Right lobe of liver (tissue), 6 donors: ENCODE results near the gene RIT1. TPM values are rescaled to one million over a fixed set of nuclear protein-coding genes. Genes with fewer than 3 reads are reported as not detected.
A peak's percentile ranks its signal among the peaks of the same experiment; 100 is the strongest.

Experiments
- ATAC-seq, 4 donors: fragments of 200-7000 bp; cut with Tn5 transposase; one replicate each; pipeline ENCODE4 v1.9.1; 2020; ENCODE audit warnings: mild to moderate bottlenecking in 4 of 4, moderate library complexity in 4 of 4
- DNase-seq, 3 donors: peaks; one replicate each; pipeline ENCODE4 v3.0.0-alpha.2; 2020
- H3K27ac ChIP-seq, 3 donors: fragments of 200-600 bp; one replicate each; pipeline ENCODE4 v1.8.0; 2022
- H3K27me3 ChIP-seq, 2 donors: fragments of 200-600 bp; one replicate each; pipeline ENCODE4 v1.8.0; 2022
- H3K36me3 ChIP-seq, 4 donors: fragments of 200-600 bp; sonication (generic) in 1 of 4; one replicate each; pipeline versions ENCODE4 v1.5.1 to v1.8.0; 2017 to 2022; ENCODE audit warnings: control low read depth in 1 of 4
- H3K4me1 ChIP-seq, 4 donors: fragments of 200-600 bp; sonication (generic) in 1 of 4; one replicate each; pipeline versions ENCODE4 v1.5.1 to v1.8.0; 2017 to 2022; ENCODE audit warnings: control low read depth in 1 of 4
- H3K4me3 ChIP-seq, 3 donors: fragments of 200-600 bp; one replicate each; pipeline ENCODE4 v1.8.0; 2022
- H3K9me3 ChIP-seq, 4 donors: fragments of 200-600 bp; sonication (generic) in 1 of 4; one replicate each; pipeline versions ENCODE4 v1.5.1 to v1.8.0; 2017 to 2022; ENCODE audit warnings: control low read depth in 1 of 4
- POLR2A ChIP-seq: fragments of 450-650 bp; IDR thresholded peaks from one replicate; pipeline ENCODE4 v1.6.1; 2017; ENCODE audit warnings: antibody characterized with exemption, mild to moderate bottlenecking
- WGBS: methylation state at CpG from one replicate; pipeline ENCODE4 v1.1.6; 2018; ENCODE audit warnings: low coverage, low lambda C conversion rate; ENCODE audit not compliant: insufficient coverage; ENCODE audit errors: missing lambda C conversion rate; 5-methylcytosine and 5-hydroxymethylcytosine counted together
- intact Hi-C, 2 donors: fragments of 100-400 bp; cut with DNase I; formaldehyde crosslinking; loops; one replicate each; pipeline versions ENCODE4 v1.11.2 to v1.14.1; 2022
- total RNA-seq, 6 experiments: library from RNA; depleted of rRNA in 2 of 6; stranded (reverse); fragments of >200 nt in 2 of 6; fragmentation: NEBNext Ultra II Directional in 3 of 6; extraction: Animal tissue kit (Norgen Biotek cat#: 25700) in 3 of 6; gene quantifications; one replicate each; pipeline versions ENCODE4 v1.1.0 to v1.2.4, GENCODE V29; 2016 to 2023
- TF ChIP-seq, protein P1 (sequence below), 4 donors: fragments of 200-600 bp in 3 of 4; fragments of 450-650 bp in 1 of 4; IDR thresholded peaks; one replicate each; pipeline versions ENCODE4 v1.5.1 to v1.8.0; 2016 to 2022; ENCODE audit warnings: antibody characterized with exemption in 4 of 4, mild to moderate bottlenecking in 2 of 4
- donor health status: DM: no; HTN: yes; CAD: no.
- donor health status: DM: no; HTN: no; CAD: no.
- donor health status: DM: no; HTN: no; CAD: no.
- donor health status: DM: no; HTN: yes; CAD: no.
- donor health status: DM: no; HTN: yes; CAD: no.

The RIT1 gene
- total RNA-seq, 6 experiments from 2014 or later, result 4.9 to 28.3 (median 11.3) TPM

DNA sequence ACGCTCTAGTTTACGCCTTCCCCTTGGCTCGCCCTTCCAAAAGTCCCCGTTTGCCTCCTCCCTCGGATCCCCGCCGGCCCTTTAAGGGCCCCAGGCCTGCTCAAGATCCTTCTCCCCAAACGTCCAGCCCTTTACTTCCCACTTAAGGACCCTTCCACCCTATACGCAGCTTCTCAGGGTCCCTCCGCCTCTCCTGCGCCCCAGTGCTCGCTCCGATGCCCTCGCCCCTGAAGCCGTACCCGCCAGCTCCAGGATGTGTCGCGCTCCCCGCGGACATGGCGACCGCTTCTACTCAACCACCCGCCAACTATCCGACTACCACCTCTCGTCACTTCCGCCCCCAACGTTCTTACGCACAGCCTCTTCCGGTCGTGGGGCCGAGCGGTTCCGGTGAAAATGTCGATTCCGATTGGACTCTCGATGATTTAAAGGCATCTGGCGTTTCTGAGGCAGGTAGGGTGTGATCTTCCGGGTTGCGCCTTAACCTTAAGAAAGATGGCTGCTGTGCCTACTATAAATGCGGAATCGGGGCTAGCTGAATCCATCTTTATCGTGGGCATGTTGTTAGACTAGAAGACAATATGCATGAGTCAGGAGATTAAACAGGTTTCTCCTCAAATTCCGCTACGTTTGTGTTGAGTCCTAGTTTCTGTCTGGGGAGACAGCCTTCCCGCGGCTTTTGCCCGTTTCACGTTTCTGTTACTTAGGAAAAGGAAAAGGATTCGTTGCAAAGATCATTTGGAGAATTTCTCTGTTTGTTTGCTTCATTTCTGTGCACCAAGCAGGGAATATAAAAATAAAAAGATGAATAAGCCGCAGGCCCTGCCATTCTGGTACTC is 23.2 kb upstream of the RIT1 start, which contains the start of gene KHDC4:
TSS of gene KHDC4 (minus strand) at position 317 of the 839 bp plus-strand sequence. CDS start at position 277, 40 bp downstream.
- peak within 1 kb of the TSS; percentile 82 to 91 (median 83) for H3K27ac ChIP-seq
- peak within 1 kb of the TSS; percentile 56 to 97 (median 91) for H3K4me3 ChIP-seq
- no peaks in the 10 kb centered on the region for H3K27me3 ChIP-seq
- DNase-seq (peak; percentile 93 to 96 (median 95)), ATAC-seq (peak; percentile 96 to 99 (median 98))
- H3K9me3 ChIP-seq, result no peaks in the 10 kb centered on the region
- WGBS, result under 1% methylated on average over 49 of the region's 50 CpGs
- intact Hi-C loops, result no loop called here
- peaks cover 0 to 30% (median 9%) of the 10 kb centered on the region in 4 donors for H3K4me1 ChIP-seq
- H3K36me3 ChIP-seq, result peaks cover 0 to 34% (median 21%) of the 10 kb centered on the region in 4 donors
- TF ChIP-seq, protein P1, sequence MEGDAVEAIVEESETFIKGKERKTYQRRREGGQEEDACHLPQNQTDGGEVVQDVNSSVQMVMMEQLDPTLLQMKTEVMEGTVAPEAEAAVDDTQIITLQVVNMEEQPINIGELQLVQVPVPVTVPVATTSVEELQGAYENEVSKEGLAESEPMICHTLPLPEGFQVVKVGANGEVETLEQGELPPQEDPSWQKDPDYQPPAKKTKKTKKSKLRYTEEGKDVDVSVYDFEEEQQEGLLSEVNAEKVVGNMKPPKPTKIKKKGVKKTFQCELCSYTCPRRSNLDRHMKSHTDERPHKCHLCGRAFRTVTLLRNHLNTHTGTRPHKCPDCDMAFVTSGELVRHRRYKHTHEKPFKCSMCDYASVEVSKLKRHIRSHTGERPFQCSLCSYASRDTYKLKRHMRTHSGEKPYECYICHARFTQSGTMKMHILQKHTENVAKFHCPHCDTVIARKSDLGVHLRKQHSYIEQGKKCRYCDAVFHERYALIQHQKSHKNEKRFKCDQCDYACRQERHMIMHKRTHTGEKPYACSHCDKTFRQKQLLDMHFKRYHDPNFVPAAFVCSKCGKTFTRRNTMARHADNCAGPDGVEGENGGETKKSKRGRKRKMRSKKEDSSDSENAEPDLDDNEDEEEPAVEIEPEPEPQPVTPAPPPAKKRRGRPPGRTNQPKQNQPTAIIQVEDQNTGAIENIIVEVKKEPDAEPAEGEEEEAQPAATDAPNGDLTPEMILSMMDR (IDR thresholded peaks at IDR 0.05), result peak in 1 of 4 donors; percentile 9
- TF ChIP-seq POLR2A, result peak; percentile 94

DNA sequence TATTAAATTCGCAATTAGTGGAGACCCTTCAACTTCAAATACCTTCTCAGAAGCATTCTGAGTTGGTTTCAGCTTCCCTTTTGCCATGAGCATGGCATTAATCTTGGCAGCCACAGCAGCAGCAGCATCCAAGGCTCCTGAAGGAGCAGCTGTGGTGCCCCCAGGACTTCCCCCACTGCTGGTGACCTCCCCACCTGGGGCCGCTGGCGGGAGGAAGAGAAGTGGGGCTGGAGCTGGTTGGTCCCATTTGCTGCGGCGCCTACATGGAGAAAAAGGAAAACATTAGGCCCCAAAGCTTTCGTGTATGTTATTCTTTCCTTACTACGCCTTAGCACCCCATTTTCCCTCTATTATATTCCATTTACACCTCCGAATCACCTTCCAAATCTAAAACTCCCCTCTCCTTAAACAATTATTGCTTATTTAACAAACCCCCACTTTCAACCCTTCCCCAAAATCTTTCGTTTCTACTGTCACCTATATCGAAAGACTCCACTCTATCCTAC is 22.5 kb upstream of the RIT1 start:
- ATAC-seq, result no peak
- Histone ChIP-seq H3K4me1 (peaks cover 0 to 30% (median 9%) of the 10 kb centered on the region in 4 donors), H3K36me3 (peaks cover 0 to 41% (median 25%) of the 10 kb centered on the region in 4 donors), H3K9me3 (no peaks in the 10 kb centered on the region), H3K27me3 (no peaks in the 10 kb centered on the region), H3K27ac (peak overlapping the region; percentile 81 to 91 (median 82)), H3K4me3 (peak overlapping the region; percentile 56 to 97 (median 91))
- intact Hi-C loops, result no loop called here
- TF ChIP-seq POLR2A, result no peak
- TF ChIP-seq, protein P1 (IDR thresholded peaks at IDR 0.05), result no peak
- WGBS, result 1% methylated on average over 10 of the region's 10 CpGs
- DNase-seq, result no peak

DNA sequence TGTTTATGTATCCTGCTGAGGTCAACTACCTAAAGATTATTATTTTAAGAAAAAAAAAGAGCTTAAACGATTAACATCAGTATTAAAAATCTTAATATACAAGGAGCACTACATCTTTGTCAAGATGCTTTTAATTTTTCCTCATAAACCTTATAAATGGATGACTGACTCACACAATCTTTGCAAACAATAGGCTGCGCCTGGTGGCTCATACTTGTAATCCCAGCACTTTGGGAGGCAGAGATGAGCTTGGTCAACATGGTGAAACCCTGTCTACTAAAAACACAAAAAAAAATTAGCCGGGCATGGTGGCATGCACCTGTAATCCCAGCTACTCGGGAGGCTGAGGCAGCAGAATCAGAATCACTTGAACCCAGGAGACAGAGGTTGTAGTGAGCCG is 21.3 kb upstream of the RIT1 start:
- DNase-seq, result no peak

DNA sequence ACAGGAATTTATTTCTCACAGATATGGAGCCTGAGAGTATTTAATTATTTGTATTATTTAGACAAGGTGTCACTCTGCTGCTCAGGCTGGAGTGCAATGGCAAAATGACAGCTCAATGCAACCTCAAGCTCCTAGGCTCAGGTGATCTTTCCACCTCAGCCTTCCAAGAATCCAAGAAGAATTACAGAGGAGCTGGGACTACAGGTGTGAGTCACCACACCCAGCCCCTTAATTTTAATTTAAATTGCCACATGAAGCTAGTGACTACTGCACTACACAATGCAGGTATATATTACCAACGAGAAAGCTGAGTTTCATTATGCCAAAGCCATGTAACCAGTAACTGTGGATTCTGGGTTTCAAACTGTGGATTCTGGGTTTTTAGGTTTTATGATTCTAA is 20.9 kb upstream of the RIT1 start:
- H3K4me3 ChIP-seq, result no peak overlapping the region
- peaks cover 0 to 54% (median 29%) of the 10 kb centered on the region in 4 donors for H3K36me3 ChIP-seq
- H3K9me3 ChIP-seq, result no peaks in the 10 kb centered on the region
- no peak for DNase-seq
- no peak for ATAC-seq
- no peak overlapping the region for H3K27ac ChIP-seq
- no peaks in the 10 kb centered on the region for H3K27me3 ChIP-seq
- intact Hi-C loops, result no loop called here
- TF ChIP-seq, protein P1 (IDR thresholded peaks at IDR 0.05), result no peak
- TF ChIP-seq POLR2A, result no peak
- WGBS, result 46% methylated on average over 1 of the region's 1 CpG
- peaks cover 0 to 30% (median 9%) of the 10 kb centered on the region in 4 donors for H3K4me1 ChIP-seq

More for the DNA sequence above, 21.3 kb upstream of the RIT1 start:
- intact Hi-C loops, result no loop called here
- no peak for ATAC-seq
- Histone ChIP-seq H3K36me3 (peaks cover 0 to 50% (median 29%) of the 10 kb centered on the region in 4 donors), H3K4me1 (peaks cover 0 to 30% (median 9%) of the 10 kb centered on the region in 4 donors), H3K4me3 (no peak overlapping the region), H3K27me3 (no peaks in the 10 kb centered on the region), H3K9me3 (no peaks in the 10 kb centered on the region), H3K27ac (no peak overlapping the region)
- TF ChIP-seq POLR2A, result no peak
- TF ChIP-seq, protein P1 (IDR thresholded peaks at IDR 0.05), result no peak
- 86% methylated on average over 5 of the region's 5 CpGs for WGBS
